Measurements from ENCODE around the gene TPSG1. TPM values are rescaled to one million over a fixed set of nuclear protein-coding genes. Genes with fewer than 3 reads are reported as not detected.

The TPSG1 gene
- total and polyA plus RNA-seq, 10 of the 15 experiments (the other 5 are each of a cell fraction or from before 2014, with no cell fraction given) = not detected

GRCh38 chr16:1182950-1183907, 41.8 kb downstream of the TPSG1 start (continued):
- no peak for TF ChIP-seq SMC3 (IDR thresholded peaks at IDR 0.05; ENCODE audit: borderline replicate concordance, low read length)

GRCh38 chr16:1182316-1182671, 42.8 kb downstream of the TPSG1 start:
- no peak overlapping the region for H3K9ac ChIP-seq (ENCODE audit: control insufficient read depth, insufficient read depth, low read length)
- in situ Hi-C loops (cut with MboI) = no loop called here
- H3K9me3 ChIP-seq (replicated peaks; ENCODE audit: control insufficient read depth, insufficient read depth, low read length) = no peaks in the 10 kb centered on the region; the same call in 2 of the 3 replicates
- POLR2A ChIA-PET = no interaction called here
- DNase-seq (ENCODE audit: low read depth, low spot score) (no peak), FAIRE-seq (no peak), ATAC-seq (no peak)
- H3K4me2 ChIP-seq (ENCODE audit: control insufficient read depth, insufficient read depth) = no peak overlapping the region
- no peaks in the 10 kb centered on the region for H3K27me3 ChIP-seq (replicated peaks in 1 of 2; ENCODE audit: control insufficient read depth in 2 of 2, insufficient read depth in 2 of 2, low read length in 1 of 2)
- CTCF ChIA-PET = no interaction called here
- WGBS (ENCODE audit: insufficient coverage, insufficient replicate concordance, low lambda C conversion rate, missing lambda C conversion rate) = 60% methylated on average over 19 of the region's 19 CpGs
- RAD21 ChIA-PET (ENCODE audit: unreplicated experiment) = no interaction called here
- intact Hi-C loops (cut with micrococcal nuclease; ENCODE audit: unreplicated experiment) = no loop called here
- H3K27ac ChIP-seq (ENCODE audit: control insufficient read depth, insufficient read depth) = no peak overlapping the region
- SMC1A ChIA-PET (ENCODE audit: uncharacterized antibody, unreplicated experiment) = no interaction called here
- no peak overlapping the region for H3K4me3 ChIP-seq
- no peaks in the 10 kb centered on the region for H3K79me2 ChIP-seq (ENCODE audit: control insufficient read depth, insufficient read depth, low read length)
- TF ChIP-seq IKZF1 (conservative IDR thresholded peaks at IDR 0.05) = no peak
- no peak for TF ChIP-seq DPF2 (IDR thresholded peaks at IDR 0.05)
- no peaks in the 10 kb centered on the region for H4K20me1 ChIP-seq (ENCODE audit: control insufficient read depth, insufficient read depth)
- H2AFZ ChIP-seq (ENCODE audit: control insufficient read depth, low read depth, low read length) = no peak overlapping the region
- no peaks in the 10 kb centered on the region for H3K36me3 ChIP-seq (ENCODE audit: control insufficient read depth in 2 of 2, insufficient read depth in 2 of 2, low read length in 1 of 2)
- BruUV-seq (replicated peaks) = no TSS peak
- H3K4me1 ChIP-seq (ENCODE audit: control insufficient read depth, insufficient read depth, low read length) = no peaks in the 10 kb centered on the region

All from GM12878 (cell line).